Right ventricle myocardium inferior (tissue), 1 donor: ENCODE measurements around the gene DCN. TPM values are rescaled to one million over a fixed set of nuclear protein-coding genes. Genes with fewer than 3 reads are reported as not detected.
A peak's percentile ranks its signal among the peaks of the same experiment; 100 is the strongest.

Source experiments
- ATAC-seq: fragments of 200-7000 bp; cut with Tn5 transposase; one replicate; pipeline ENCODE4 v1.9.1; 2020; ENCODE audit warnings: mild to moderate bottlenecking, moderate library complexity
- DNase-seq: peaks from one replicate; pipeline ENCODE4 v3.0.0; 2021; ENCODE audit errors: missing footprints
- intact Hi-C: fragments of 100-400 bp; cut with DNase I; formaldehyde crosslinking; loops from one replicate; pipeline ENCODE4 v1.11.0; 2022
- total RNA-seq: library from RNA; stranded (reverse); fragmentation: NEBNext Ultra II Directional; extraction: Animal tissue kit (Norgen Biotek cat#: 25700); gene quantifications from one replicate; pipeline ENCODE4 v1.2.1, GENCODE V29; 2021
- donor health status: DM: no; HTN: yes; CAD: no; lungs with severe emphysema.

DCN gene
- total RNA-seq, 1 donor from 2014 or later = 1,037 TPM

DNA sequence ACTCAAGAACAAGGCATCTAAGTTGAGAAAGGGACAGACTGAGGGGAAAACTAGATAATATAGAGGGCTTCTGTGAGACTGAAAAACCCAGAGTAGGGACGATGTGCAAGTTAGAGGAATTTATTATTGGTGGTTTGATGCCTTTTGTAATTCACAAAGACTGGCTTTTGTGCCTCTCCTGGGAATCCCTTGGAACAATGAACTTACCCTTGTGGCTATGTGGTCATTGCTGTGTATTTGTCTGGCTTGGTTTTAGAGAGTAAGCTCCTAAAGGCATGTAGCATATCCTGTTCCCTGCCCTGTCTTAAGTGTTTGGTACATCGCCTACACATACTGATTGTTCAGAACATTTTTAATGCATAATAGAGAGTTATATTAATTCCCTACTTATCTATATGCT, 26.6 kb downstream of the DCN start:
- DNase-seq (no peak), ATAC-seq (no peak)
- intact Hi-C loops = no loop called here

DNA sequence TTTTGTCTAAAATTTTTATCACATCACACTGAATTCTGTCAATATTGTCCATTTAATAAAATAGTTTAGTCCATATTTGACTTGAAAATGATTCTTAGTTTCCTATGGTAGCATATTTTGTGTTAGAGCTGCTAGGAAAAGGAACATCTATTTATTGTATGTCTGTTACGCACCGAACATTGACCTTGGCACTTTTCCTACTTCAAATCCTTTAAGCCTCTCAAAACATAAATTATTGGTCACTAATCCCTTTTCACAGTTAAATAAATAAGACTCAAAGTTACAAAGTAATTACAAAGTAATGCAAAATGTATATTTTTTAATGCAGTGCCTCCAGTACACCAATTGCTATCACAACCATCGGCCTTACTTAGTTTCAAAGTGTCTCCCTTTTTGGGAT, 28.5 kb downstream of the DCN start:
- ATAC-seq = no peak
- intact Hi-C loops = no loop called here
- DNase-seq = no peak

GRCh38 chr12:91144053-91144452, 38.6 kb downstream of the DCN start:
- ATAC-seq (no peak), DNase-seq (no peak)
- intact Hi-C loops = no loop called here

GRCh38 chr12:91143206-91143605, 39.4 kb downstream of the DCN start:
- intact Hi-C loops = no loop called here
- ATAC-seq (no peak), DNase-seq (no peak)

- intact Hi-C loops = no loop called here
- ATAC-seq (peak; percentile 77), DNase-seq (no peak)
Observed at GRCh38 chr12:91142221-91142631, 40.4 kb downstream of the DCN start.

- DNase-seq = no peak
- intact Hi-C loops = no loop called here
- peak; percentile 69 for ATAC-seq
Observed at GRCh38 chr12:91140026-91140931, 42.3 kb downstream of the DCN start.

GRCh38 chr12:91139286-91139685, 43.3 kb downstream of the DCN start:
- intact Hi-C loops = no loop called here
- no peak for ATAC-seq
- DNase-seq = no peak

DNA sequence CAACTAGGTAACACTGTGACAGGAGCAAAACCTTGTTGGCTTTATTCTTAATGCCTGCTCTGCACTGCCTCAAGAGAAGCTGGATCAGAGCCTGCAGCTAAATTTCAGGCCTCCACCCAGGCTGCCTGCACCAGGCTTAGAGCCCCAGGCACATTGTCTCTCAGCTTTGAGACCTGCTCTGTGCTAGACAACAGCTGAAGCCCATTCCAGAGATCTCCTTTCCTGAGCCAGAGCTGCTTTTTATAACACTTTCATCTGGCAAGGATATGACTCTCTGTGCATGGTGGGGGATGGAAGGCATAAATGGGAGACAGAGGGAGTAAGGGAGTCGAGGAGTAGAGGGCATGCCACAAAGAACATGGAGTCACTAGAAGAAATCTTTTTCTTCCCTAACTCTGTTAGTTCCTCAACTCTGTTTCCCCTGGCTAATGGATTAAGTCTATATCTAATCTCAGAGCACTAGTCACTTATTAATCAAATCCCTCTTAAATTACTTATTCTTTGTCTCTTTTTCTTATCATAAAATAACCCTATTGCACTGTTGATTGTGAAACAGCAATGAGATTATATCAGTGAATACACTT, 44.2 kb downstream of the DCN start:
- intact Hi-C loops = no loop called here
- DNase-seq = no peak
- ATAC-seq = peak; percentile 36

DNA sequence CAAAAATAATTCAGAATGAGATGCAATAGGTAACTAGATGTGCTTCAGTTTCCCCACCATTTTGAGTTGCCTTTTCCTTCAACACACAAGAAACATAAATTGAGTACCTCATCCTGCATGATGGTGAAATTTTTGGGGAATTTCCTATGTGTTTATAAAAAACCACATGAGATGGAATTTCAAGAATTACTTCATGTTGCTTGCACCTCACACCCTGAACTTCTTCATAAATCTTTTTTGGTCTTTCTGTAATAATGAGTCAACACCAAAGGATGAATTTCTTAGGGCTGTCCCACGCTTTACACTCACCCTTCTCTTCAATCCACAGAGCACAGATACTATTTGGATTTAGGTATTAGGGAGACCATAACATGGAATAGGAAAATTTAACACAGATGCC, 48.7 kb downstream of the DCN start:
- no peak for DNase-seq
- no peak for ATAC-seq

DNA sequence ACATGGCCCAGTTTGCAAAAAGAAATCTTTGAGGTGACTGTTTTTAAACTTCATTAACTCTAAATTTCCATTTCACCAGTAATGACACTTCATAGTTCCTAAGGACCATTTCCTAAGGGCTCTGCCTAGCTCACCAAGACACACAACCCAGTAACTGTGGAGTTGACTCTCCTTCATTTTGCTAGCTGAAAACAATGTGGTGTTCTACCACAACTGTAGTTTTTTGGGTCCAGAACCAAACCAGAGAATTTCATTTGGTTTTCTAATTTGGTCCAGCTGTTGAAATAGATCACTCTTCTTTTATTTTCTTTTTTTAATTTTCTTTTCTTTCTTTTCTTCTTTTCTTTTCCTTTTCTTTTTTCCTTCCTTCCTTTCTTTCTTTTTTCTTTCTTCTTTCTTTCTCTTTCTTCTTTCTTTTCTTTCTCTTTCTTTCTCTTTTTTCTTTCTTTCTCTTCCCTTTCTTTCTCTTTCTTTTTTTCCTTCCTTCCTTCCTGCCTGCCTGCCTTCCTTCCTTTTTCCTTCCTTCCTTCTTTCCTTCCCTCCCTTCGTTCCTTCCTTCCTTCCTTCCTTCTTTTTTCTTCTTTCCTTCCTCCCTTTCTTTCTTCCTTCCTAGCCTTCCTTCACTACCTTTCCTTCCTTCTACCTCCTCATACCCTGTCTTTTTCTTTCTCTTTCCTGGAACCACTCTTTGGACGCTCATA, 52.8 kb downstream of the DCN start:
- ATAC-seq = no peak
- no peak for DNase-seq
- intact Hi-C loops = no loop called here

More for the DNA sequence above, 48.7 kb downstream of the DCN start:
- intact Hi-C loops = no loop called here

DNA sequence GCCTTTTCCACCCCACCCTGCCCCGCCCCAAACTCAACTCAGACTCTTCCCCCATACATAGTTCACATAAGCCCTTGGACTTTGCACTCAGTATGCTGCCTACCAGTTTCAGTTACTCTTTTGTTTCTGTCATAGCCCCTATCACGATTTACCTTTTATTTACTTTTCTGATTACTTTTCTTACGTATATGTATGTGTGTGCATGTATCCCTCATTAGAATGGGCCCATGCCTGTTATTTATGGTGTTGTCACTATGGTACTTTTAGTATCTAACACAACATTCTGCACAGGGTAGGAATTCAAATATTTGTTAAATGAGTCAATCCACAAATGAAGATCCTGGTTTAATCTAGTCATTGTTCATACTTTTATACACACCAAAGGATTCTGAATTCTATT, 54.9 kb downstream of the DCN start:
- ATAC-seq (no peak), DNase-seq (no peak)
- intact Hi-C loops = no loop called here

DNA sequence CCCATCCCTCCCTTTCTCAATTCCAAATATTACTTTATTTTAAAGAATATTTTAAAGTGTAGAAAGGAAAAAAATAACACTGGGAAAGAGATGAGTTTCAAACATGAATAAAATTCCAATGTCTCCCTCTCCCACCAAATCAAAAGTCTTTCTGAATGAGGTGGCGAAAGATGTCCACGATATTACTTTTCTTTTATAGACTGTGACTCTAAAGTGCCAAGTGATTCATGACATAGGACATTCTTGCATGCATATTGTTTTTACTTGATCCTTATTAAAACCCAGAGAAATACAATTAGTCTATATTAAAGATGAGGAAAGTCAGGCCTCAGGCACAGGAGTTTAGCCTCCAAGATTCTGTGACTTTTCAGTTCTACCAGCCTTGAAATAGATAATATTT, 55.3 kb downstream of the DCN start:
- DNase-seq (no peak), ATAC-seq (no peak)
- intact Hi-C loops = no loop called here

DNA sequence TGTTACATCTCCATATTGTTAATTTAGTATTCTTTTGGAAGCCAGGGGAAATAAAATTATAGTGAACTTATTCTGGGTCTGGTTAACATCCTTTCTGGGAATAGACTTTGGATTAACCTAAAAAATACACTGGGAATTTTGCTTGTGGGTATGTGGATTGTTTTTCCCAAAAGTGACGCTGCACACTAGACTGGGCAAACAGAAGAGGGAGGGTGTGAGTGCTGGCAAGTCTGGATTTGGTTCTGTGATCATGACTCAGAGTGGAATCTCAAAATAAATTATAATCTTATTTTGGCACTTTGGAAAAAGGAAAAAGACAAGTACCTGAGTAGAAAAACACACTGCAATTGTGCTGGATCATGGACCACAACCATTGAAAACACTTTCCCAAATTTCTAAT, 56.1 kb downstream of the DCN start:
- intact Hi-C loops = no loop called here
- DNase-seq (no peak), ATAC-seq (no peak)

DNA sequence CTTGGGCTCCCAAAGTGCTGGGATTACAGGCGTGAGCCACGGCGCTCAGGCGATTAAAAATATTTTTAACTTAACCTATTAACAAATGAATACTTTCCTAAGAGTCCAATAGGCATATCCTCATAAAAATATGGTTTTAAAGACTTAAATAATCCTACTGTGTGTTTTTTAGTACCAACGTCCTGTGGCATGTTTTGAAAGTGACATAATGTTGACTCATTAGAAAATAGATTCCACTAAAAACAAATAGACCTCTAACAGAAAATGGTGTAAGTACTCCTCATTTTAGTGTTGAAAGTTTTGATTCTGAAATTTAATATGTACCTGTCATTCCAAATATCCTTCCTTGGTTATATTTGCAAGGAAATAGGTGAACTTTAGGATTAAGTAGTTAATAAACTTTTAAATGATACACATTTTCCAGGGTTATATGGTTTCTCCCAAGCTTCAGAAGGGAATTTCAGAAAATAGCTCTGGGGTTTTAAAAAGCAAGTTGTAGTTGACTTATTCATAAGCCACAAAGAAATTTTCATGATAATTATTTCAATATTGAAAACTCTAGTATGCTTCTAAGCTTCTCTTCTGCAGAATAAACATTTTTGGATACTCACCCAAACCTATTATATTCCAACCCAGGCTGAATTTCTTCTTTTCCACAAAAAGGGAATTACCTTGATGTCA, 59.2 kb downstream of the DCN start:
- ATAC-seq (no peak), DNase-seq (no peak)
- intact Hi-C loops = no loop called here

DNA sequence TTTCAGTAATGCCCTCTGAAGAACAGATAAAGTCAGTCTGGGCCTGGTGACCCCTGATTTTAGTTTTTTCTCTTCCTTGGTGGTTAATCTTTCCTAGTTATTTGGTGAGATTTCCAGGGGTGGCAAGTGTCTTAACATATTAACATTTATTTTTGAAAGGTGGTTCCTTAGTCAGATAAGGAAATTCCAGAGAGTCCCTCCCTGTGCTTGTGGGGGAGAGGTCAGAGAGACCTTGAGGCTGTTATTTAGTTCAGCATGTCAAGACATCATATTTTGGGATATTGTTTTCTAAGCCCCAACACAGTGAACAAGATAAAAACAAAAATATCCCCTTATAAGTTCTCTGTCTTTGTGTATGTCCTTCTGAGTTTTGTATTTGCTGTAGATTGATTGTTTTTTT, 61.8 kb downstream of the DCN start:
- intact Hi-C loops = no loop called here
- ATAC-seq (no peak), DNase-seq (no peak)

GRCh38 chr12:91119089-91119488, 63.5 kb downstream of the DCN start:
- DNase-seq (no peak), ATAC-seq (no peak)
- intact Hi-C loops = no loop called here

GRCh38 chr12:91113621-91114020, 69.0 kb downstream of the DCN start:
- ATAC-seq (no peak), DNase-seq (no peak)
- intact Hi-C loops = no loop called here

DNA sequence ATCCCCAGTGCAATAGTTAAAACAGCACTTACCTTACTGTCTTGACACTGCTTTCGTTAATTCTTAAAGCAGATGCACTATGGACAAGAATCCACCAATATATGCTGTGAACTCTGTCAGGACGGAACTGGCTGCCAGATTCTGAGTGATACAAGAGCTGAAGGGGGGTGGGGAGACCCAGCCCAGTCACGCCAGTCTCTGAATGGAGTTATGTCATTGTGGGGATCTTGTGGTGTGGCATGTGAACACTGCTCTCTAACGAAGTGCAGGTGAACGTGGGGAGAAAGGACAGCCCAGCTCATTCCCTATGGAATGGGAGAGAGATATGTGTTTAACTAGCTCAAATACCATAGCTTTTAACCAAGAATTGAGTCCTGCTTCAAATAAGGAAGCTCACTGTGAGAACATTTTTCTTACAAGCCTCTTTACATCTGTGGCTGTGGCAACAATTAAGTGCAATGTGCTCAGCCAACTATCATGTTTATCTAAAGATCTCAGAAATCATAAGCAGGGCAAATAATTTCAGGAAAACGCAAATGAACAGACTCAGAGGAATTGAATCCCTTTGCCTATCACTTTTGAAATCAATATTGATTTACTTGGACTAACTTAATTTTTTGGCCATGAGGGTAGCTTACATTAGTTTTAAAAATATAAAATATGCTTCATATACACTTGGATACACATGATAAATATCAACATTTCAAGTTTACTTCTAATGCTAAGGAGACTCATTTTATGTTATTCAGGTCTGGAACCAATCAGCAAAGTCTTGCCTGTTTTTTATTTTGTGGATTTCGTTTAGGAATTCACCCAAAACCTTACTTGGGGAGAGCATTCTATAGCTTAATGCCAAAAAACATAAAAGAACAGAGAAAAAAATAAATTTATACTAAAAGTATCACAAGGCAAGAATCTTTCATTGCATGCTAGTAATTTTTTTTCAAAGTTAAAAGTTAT, 71.0 kb downstream of the DCN start, which contains the start of gene LUM:
LUM (minus strand) TSS at position 129 of the 960 bp plus-strand sequence. CDS start 2,515 bp downstream, outside the sequence.
- peak; percentile 55 for ATAC-seq
- intact Hi-C loops = no loop called here

More for the DNA sequence above, 71.0 kb downstream of the DCN start, which contains the start of gene LUM:
- DNase-seq = peak; percentile 54
